GM23248 (cell line): ENCODE data around the gene CLEC7A.

ENCODE experiments used
- EZH2 ChIP-seq: fragments of 200-600 bp; sonication (generic); IDR thresholded peaks from 2 replicates; pipeline ENCODE4 v1.6.1; 2018; ENCODE audit warnings: antibody characterized with exemption, mild to moderate bottlenecking; ENCODE audit not compliant: insufficient read depth, poor library complexity, severe bottlenecking
- EZH2phosphoT487 ChIP-seq: fragments of 200-600 bp; sonication (generic); IDR thresholded peaks from 2 replicates; pipeline ENCODE4 v1.6.1; 2018; ENCODE audit warnings: antibody characterized with exemption, moderate library complexity, mild to moderate bottlenecking, low read depth; ENCODE audit not compliant: insufficient read depth

DNA sequence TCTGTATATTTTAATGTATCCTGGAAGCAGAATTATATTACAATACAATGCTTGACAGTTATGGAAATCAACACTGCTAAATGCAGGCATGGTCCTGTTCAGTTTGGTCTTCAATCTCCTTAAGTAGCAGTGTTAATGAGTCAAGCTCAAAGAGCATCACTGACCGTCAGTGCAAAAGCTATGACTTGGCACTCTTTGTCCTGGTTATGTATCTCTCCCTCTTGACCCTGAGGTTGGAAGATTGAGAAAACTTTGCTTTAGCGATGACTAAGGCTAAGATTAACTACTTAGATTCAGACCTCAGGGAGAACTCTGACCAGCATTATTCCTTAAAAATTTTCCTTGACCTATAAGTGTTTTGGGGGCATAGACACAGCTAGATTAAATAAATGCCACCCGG, 10.9 kb downstream of the CLEC7A start:
- TF ChIP-seq EZH2: no peak
- TF ChIP-seq EZH2phosphoT487: no peak
